Nephron progenitor cell (in vitro differentiated cells): Measurements from ENCODE around the gene ASPG.

Experiments
- DNase-seq: peaks from one replicate; pipeline ENCODE4 v3.0.0; 2021
- H3K27ac Mint-ChIP-seq: 2 replicates; pipeline ENCODE4 v1.8.0; 2021; ENCODE audit warnings: mild to moderate bottlenecking, moderate library complexity, mixed read lengths
- H3K27me3 Mint-ChIP-seq: 2 replicates; pipeline ENCODE4 v1.8.0; 2021; ENCODE audit warnings: mild to moderate bottlenecking, low read depth, mixed read lengths; ENCODE audit not compliant: poor library complexity
- H3K36me3 Mint-ChIP-seq: 2 replicates; pipeline ENCODE4 v1.8.0; 2021; ENCODE audit warnings: low read depth, mixed read lengths
- H3K4me1 Mint-ChIP-seq: 2 replicates; pipeline ENCODE4 v1.8.0; 2021; ENCODE audit warnings: mixed read lengths
- H3K4me3 Mint-ChIP-seq: 2 replicates; pipeline ENCODE4 v1.8.0; 2021; ENCODE audit warnings: mild to moderate bottlenecking, moderate library complexity, mixed read lengths
- H3K9me3 Mint-ChIP-seq: 2 replicates; pipeline ENCODE4 v1.8.0; 2021; ENCODE audit warnings: mild to moderate bottlenecking, moderate library complexity, mixed read lengths
- CTCF ChIP-seq: fragments of 200-600 bp; sonication (generic); IDR thresholded peaks from 2 replicates; pipeline ENCODE4 v1.5.0; 2021; ENCODE audit warnings: antibody characterized with exemption

The ASPG gene

GRCh38 chr14:104101086-104101621, 15.7 kb downstream of the ASPG start:
- Mint-ChIP-seq H3K9me3 (no peaks in the 10 kb centered on the region), H3K4me1 (peaks cover 5% of the 10 kb centered on the region), H3K36me3 (no peaks in the 10 kb centered on the region), H3K4me3 (no peak overlapping the region), H3K27ac (no peak overlapping the region), H3K27me3 (no peaks in the 10 kb centered on the region)
- no peak for TF ChIP-seq CTCF
- DNase-seq = peak; percentile 3

GRCh38 chr14:104101651-104102281, 16.3 kb downstream of the ASPG start:
- Mint-ChIP-seq H3K27me3 (no peaks in the 10 kb centered on the region), H3K36me3 (no peaks in the 10 kb centered on the region), H3K27ac (no peak overlapping the region), H3K4me1 (peaks cover 5% of the 10 kb centered on the region), H3K4me3 (no peak overlapping the region), H3K9me3 (no peaks in the 10 kb centered on the region)
- DNase-seq = peak; percentile 5
- TF ChIP-seq CTCF = no peak

GRCh38 chr14:104102282-104102914, 16.9 kb downstream of the ASPG start:
- TF ChIP-seq CTCF = no peak
- Mint-ChIP-seq H3K9me3 (no peaks in the 10 kb centered on the region), H3K4me1 (peaks cover 6% of the 10 kb centered on the region), H3K36me3 (no peaks in the 10 kb centered on the region), H3K27me3 (no peaks in the 10 kb centered on the region), H3K27ac (no peak overlapping the region), H3K4me3 (no peak overlapping the region)
- peak; percentile 2 for DNase-seq

GRCh38 chr14:104103061-104103445, 17.6 kb downstream of the ASPG start:
- no peak for TF ChIP-seq CTCF
- Mint-ChIP-seq H3K36me3 (no peaks in the 10 kb centered on the region), H3K4me1 (peaks cover 9% of the 10 kb centered on the region), H3K9me3 (no peaks in the 10 kb centered on the region), H3K27ac (no peak overlapping the region), H3K4me3 (no peak overlapping the region), H3K27me3 (no peaks in the 10 kb centered on the region)
- no peak for DNase-seq

- H3K4me3 Mint-ChIP-seq = no peak overlapping the region
- peak; percentile 2 for DNase-seq
- no peaks in the 10 kb centered on the region for H3K27me3 Mint-ChIP-seq
- no peak overlapping the region for H3K27ac Mint-ChIP-seq
- no peak for TF ChIP-seq CTCF
- H3K4me1 Mint-ChIP-seq = peaks cover 10% of the 10 kb centered on the region
- no peaks in the 10 kb centered on the region for H3K9me3 Mint-ChIP-seq
- H3K36me3 Mint-ChIP-seq = no peaks in the 10 kb centered on the region
Measured at GRCh38 chr14:104103446-104104075, 18.1 kb downstream of the ASPG start.
